ENCODE data around the gene HCST.

HCST gene

GRCh38 chr19:35879770-35880317, 22.5 kb upstream of the HCST start:
- peaks cover 22 to 38% of the 10 kb centered on the region in 2 donors for H3K36me3 ChIP-seq (replicated peaks in 1 of 2; ENCODE audit: control insufficient read depth in 2 of 2, insufficient read depth in 2 of 2, low read length in 2 of 2)
- H2BK5ac ChIP-seq (ENCODE audit: low read length), result no peak overlapping the region
- no peak overlapping the region for H2AK5ac ChIP-seq (ENCODE audit: low read depth, low read length)
- no peak overlapping the region for H3K27ac ChIP-seq (replicated peaks; ENCODE audit: low read length)
- H3K9ac ChIP-seq (ENCODE audit: low read depth, low read length, poor library complexity), result no peak overlapping the region
- no peak overlapping the region for H2AFZ ChIP-seq (ENCODE audit: low read length)
- no peaks in the 10 kb centered on the region for H3K4me1 ChIP-seq (ENCODE audit: control insufficient read depth in 2 of 2, insufficient read depth in 1 of 2, low read depth in 1 of 2, low read length in 2 of 2)
- H4K91ac ChIP-seq (ENCODE audit: low read depth, low read length, poor library complexity), result no peak overlapping the region
- no peak overlapping the region for H3K4me3 ChIP-seq (ENCODE audit: low read length in 2 of 2)
- no peaks in the 10 kb centered on the region for H3K9me3 ChIP-seq (replicated peaks in 1 of 2; ENCODE audit: control insufficient read depth in 2 of 2, insufficient read depth in 1 of 2, low read depth in 1 of 2, low read length in 2 of 2)
- H3K18ac ChIP-seq (ENCODE audit: low read length), result no peak overlapping the region
- no peak overlapping the region for H4K8ac ChIP-seq (ENCODE audit: low read depth, low read length)
- no peak overlapping the region for H3K23ac ChIP-seq (ENCODE audit: low read depth, low read length, poor library complexity)
- H3K4me2 ChIP-seq (ENCODE audit: insufficient read depth, low read length, poor library complexity, severe bottlenecking), result no peak overlapping the region
- no peaks in the 10 kb centered on the region for H3K27me3 ChIP-seq (ENCODE audit: control insufficient read depth in 3 of 3, insufficient read depth in 3 of 3, low read depth in 1 of 3, low read length in 3 of 3)
- H2BK12ac ChIP-seq (ENCODE audit: low read length), result no peak overlapping the region
- no peak overlapping the region for H3K14ac ChIP-seq (ENCODE audit: low read length)
- no peaks in the 10 kb centered on the region for H3K79me1 ChIP-seq (ENCODE audit: low read depth, low read length)
- H3K4ac ChIP-seq (ENCODE audit: low read length), result no peak overlapping the region
- DNase-seq (ENCODE audit: low spot score), result peak; percentile 90
- H2BK15ac ChIP-seq (ENCODE audit: low read length), result no peak overlapping the region
- no CpG with 5 or more reads among the region's 28 CpGs for WGBS, 2 donors (ENCODE audit: extremely low coverage in 2 of 2, insufficient read length in 2 of 2, insufficient replicate concordance in 1 of 2)
- H2BK120ac ChIP-seq (ENCODE audit: low read depth, low read length), result no peak overlapping the region

GRCh38 chr19:35882114-35882832, 20.1 kb upstream of the HCST start:
- H3K27me3 ChIP-seq (ENCODE audit: control insufficient read depth in 3 of 3, insufficient read depth in 3 of 3, low read depth in 1 of 3, low read length in 3 of 3), result no peaks in the 10 kb centered on the region
- H2BK15ac ChIP-seq (ENCODE audit: low read length), result no peak overlapping the region
- no peak overlapping the region for H2AFZ ChIP-seq (ENCODE audit: low read length)
- no peak for DNase-seq (ENCODE audit: low spot score)
- H4K8ac ChIP-seq (ENCODE audit: low read depth, low read length), result no peak overlapping the region
- no peak overlapping the region for H3K27ac ChIP-seq (replicated peaks; ENCODE audit: low read length)
- no peak overlapping the region for H3K9ac ChIP-seq (ENCODE audit: low read depth, low read length, poor library complexity)
- H2BK120ac ChIP-seq (ENCODE audit: low read depth, low read length), result no peak overlapping the region
- no peak overlapping the region for H4K91ac ChIP-seq (ENCODE audit: low read depth, low read length, poor library complexity)
- H3K4me3 ChIP-seq (ENCODE audit: low read length in 2 of 2), result no peak overlapping the region
- H3K4me2 ChIP-seq (ENCODE audit: insufficient read depth, low read length, poor library complexity, severe bottlenecking), result no peak overlapping the region
- H2AK5ac ChIP-seq (ENCODE audit: low read depth, low read length), result no peak overlapping the region
- H3K9me3 ChIP-seq (replicated peaks in 1 of 2; ENCODE audit: control insufficient read depth in 2 of 2, insufficient read depth in 1 of 2, low read depth in 1 of 2, low read length in 2 of 2), result no peaks in the 10 kb centered on the region
- no peaks in the 10 kb centered on the region for H3K79me1 ChIP-seq (ENCODE audit: low read depth, low read length)
- no peak overlapping the region for H3K14ac ChIP-seq (ENCODE audit: low read length)
- no peak overlapping the region for H2BK5ac ChIP-seq (ENCODE audit: low read length)
- H3K23ac ChIP-seq (ENCODE audit: low read depth, low read length, poor library complexity), result no peak overlapping the region
- H3K36me3 ChIP-seq (replicated peaks in 1 of 2; ENCODE audit: control insufficient read depth in 2 of 2, insufficient read depth in 2 of 2, low read length in 2 of 2), result peaks cover 13 to 20% of the 10 kb centered on the region in 2 donors
- WGBS, 2 donors (ENCODE audit: extremely low coverage in 2 of 2, insufficient read length in 2 of 2, insufficient replicate concordance in 1 of 2), result no CpG with 5 or more reads among the region's 8 CpGs
- H3K18ac ChIP-seq (ENCODE audit: low read length), result no peak overlapping the region
- no peak overlapping the region for H3K4ac ChIP-seq (ENCODE audit: low read length)
- no peak overlapping the region for H2BK12ac ChIP-seq (ENCODE audit: low read length)
- no peaks in the 10 kb centered on the region for H3K4me1 ChIP-seq (ENCODE audit: control insufficient read depth in 2 of 2, insufficient read depth in 1 of 2, low read depth in 1 of 2, low read length in 2 of 2)

- Histone ChIP-seq H3K27me3 (ENCODE audit: control insufficient read depth in 3 of 3, insufficient read depth in 3 of 3, low read depth in 1 of 3, low read length in 3 of 3) (no peaks in the 10 kb centered on the region), H3K4ac (ENCODE audit: low read length) (no peak overlapping the region), H2AFZ (ENCODE audit: low read length) (no peak overlapping the region), H3K4me1 (ENCODE audit: control insufficient read depth in 2 of 2, insufficient read depth in 1 of 2, low read depth in 1 of 2, low read length in 2 of 2) (no peaks in the 10 kb centered on the region), H2AK5ac (ENCODE audit: low read depth, low read length) (no peak overlapping the region), H3K36me3 (replicated peaks in 1 of 2; ENCODE audit: control insufficient read depth in 2 of 2, insufficient read depth in 2 of 2, low read length in 2 of 2) (peaks cover 8 to 11% of the 10 kb centered on the region in 2 donors), H3K14ac (ENCODE audit: low read length) (no peak overlapping the region), H4K8ac (ENCODE audit: low read depth, low read length) (no peak overlapping the region), H3K79me1 (ENCODE audit: low read depth, low read length) (no peaks in the 10 kb centered on the region), H3K9me3 (replicated peaks in 1 of 2; ENCODE audit: control insufficient read depth in 2 of 2, insufficient read depth in 1 of 2, low read depth in 1 of 2, low read length in 2 of 2) (no peaks in the 10 kb centered on the region), H2BK12ac (ENCODE audit: low read length) (no peak overlapping the region), H3K4me2 (ENCODE audit: insufficient read depth, low read length, poor library complexity, severe bottlenecking) (no peak overlapping the region), H3K9ac (ENCODE audit: low read depth, low read length, poor library complexity) (no peak overlapping the region), H3K27ac (replicated peaks; ENCODE audit: low read length) (no peak overlapping the region), H2BK15ac (ENCODE audit: low read length) (no peak overlapping the region), H2BK120ac (ENCODE audit: low read depth, low read length) (no peak overlapping the region), H2BK5ac (ENCODE audit: low read length) (no peak overlapping the region), H3K18ac (ENCODE audit: low read length) (no peak overlapping the region), H3K23ac (ENCODE audit: low read depth, low read length, poor library complexity) (no peak overlapping the region), H3K4me3 (ENCODE audit: low read length in 2 of 2) (no peak overlapping the region), H4K91ac (ENCODE audit: low read depth, low read length, poor library complexity) (no peak overlapping the region)
- no CpG with 5 or more reads among the region's 2 CpGs for WGBS, 2 donors (ENCODE audit: extremely low coverage in 2 of 2, insufficient read length in 2 of 2, insufficient replicate concordance in 1 of 2)
- DNase-seq (ENCODE audit: low spot score), result no peak
Observed at GRCh38 chr19:35883882-35884281, 18.4 kb upstream of the HCST start.

- no CpG with 5 or more reads among the region's 6 CpGs for WGBS, 2 donors (ENCODE audit: extremely low coverage in 2 of 2, insufficient read length in 2 of 2, insufficient replicate concordance in 1 of 2)
Observed at GRCh38 chr19:35885225-35885738, 17.0 kb upstream of the HCST start.

More at GRCh38 chr19:35885225-35885738, 17.0 kb upstream of the HCST start:
- Histone ChIP-seq H3K9ac (ENCODE audit: low read depth, low read length, poor library complexity) (no peak overlapping the region), H3K36me3 (replicated peaks in 1 of 2; ENCODE audit: control insufficient read depth in 2 of 2, insufficient read depth in 2 of 2, low read length in 2 of 2) (peaks cover 11 to 21% of the 10 kb centered on the region in 2 donors), H4K91ac (ENCODE audit: low read depth, low read length, poor library complexity) (no peak overlapping the region), H3K14ac (ENCODE audit: low read length) (no peak overlapping the region), H4K8ac (ENCODE audit: low read depth, low read length) (no peak overlapping the region), H3K18ac (ENCODE audit: low read length) (no peak overlapping the region), H3K4me3 (ENCODE audit: low read length in 2 of 2) (no peak overlapping the region), H3K23ac (ENCODE audit: low read depth, low read length, poor library complexity) (no peak overlapping the region), H3K27ac (replicated peaks; ENCODE audit: low read length) (no peak overlapping the region), H3K27me3 (ENCODE audit: control insufficient read depth in 3 of 3, insufficient read depth in 3 of 3, low read depth in 1 of 3, low read length in 3 of 3) (no peaks in the 10 kb centered on the region), H2BK120ac (ENCODE audit: low read depth, low read length) (no peak overlapping the region), H2BK15ac (ENCODE audit: low read length) (no peak overlapping the region), H3K79me1 (ENCODE audit: low read depth, low read length) (no peaks in the 10 kb centered on the region), H3K9me3 (replicated peaks in 1 of 2; ENCODE audit: control insufficient read depth in 2 of 2, insufficient read depth in 1 of 2, low read depth in 1 of 2, low read length in 2 of 2) (no peaks in the 10 kb centered on the region), H2AK5ac (ENCODE audit: low read depth, low read length) (no peak overlapping the region), H2BK12ac (ENCODE audit: low read length) (no peak overlapping the region), H3K4me1 (ENCODE audit: control insufficient read depth in 2 of 2, insufficient read depth in 1 of 2, low read depth in 1 of 2, low read length in 2 of 2) (no peaks in the 10 kb centered on the region), H3K4me2 (ENCODE audit: insufficient read depth, low read length, poor library complexity, severe bottlenecking) (no peak overlapping the region), H2BK5ac (ENCODE audit: low read length) (no peak overlapping the region), H2AFZ (ENCODE audit: low read length) (no peak overlapping the region), H3K4ac (ENCODE audit: low read length) (no peak overlapping the region)
- DNase-seq (ENCODE audit: low spot score), result no peak
